ENCODE data around the gene TIAM2.

DNA sequence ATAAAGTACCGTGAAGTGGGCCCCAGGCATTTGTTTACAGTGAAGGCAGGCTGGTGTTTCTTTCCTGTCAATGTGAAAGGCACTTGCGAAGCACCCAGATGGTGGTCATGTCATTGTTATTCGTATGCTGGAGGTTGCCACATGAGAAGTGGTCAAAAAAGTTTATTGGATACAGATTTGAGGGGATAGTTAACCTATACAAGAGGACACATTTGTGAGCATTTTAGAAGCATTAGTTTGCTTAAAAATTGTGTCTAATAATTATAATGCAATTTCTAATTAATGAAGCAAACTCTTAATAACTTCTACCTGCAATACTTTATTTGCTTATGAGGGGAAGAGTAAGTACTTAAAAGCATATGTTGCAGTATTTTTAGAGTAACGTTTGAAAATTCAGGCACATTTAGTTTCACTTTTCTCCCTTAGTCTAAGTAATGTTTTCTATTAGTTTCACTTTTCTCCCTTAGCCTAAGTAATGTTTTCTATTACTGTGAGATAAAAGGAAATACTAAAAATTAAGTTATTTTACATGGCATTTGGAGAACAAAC lies 148.0 kb downstream of the TIAM2 start:
- TF ChIP-seq CTCF (IDR thresholded peaks at IDR 0.05; ENCODE audit: low read length) (no peak), EZH2 (IDR thresholded peaks at IDR 0.05; ENCODE audit: borderline replicate concordance, low read length) (no peak)

Measured in OCI-LY1 (cell line).